HT1080 (cell line): ENCODE measurements around the gene NLRP10. TPM values are rescaled to one million over a fixed set of nuclear protein-coding genes. Genes with fewer than 3 reads are reported as not detected.

Experiments used
- small RNA-seq: library from RNA; depleted of rRNA; stranded (forward); fragments of <200 nt; gene quantifications from one replicate; pipeline ENCODE3, GENCODE V24; 2014
- total RNA-seq: library from RNA; depleted of rRNA; stranded (reverse); fragments of >200 nt; shearing (Covaris generic); gene quantifications from 2 replicates; pipeline ENCODE4 v1.2.3, GENCODE V29; 2014; rRNA removed

Gene NLRP10
- total RNA-seq, 1 experiment from 2014 or later = 0.16 TPM

Small RNAs within 50 kb of the gene (small RNA-seq; reads per million reads assigned to genes)
- gene COX6CP5 = not detected

Other genes with a start within 250 kb of the NLRP10 start
- not detected in 2 replicates for gene OR5P2, start 168.5 kb downstream of the NLRP10 start, total RNA-seq
- not detected in 2 replicates for gene OR5P3, start 134.6 kb downstream of the NLRP10 start, total RNA-seq
- gene OR10A6, start 34.2 kb downstream of the NLRP10 start, total RNA-seq = 0.02 TPM in 1 of 2 replicates, not detected in the other
- not detected in 2 replicates for gene OR10A3, start 23.7 kb downstream of the NLRP10 start, total RNA-seq
- gene EIF3F, start 21.9 kb upstream of the NLRP10 start, total RNA-seq = 399 and 560 TPM in 2 replicates
- 4.4 and 4.7 TPM in 2 replicates for gene TUB, start 115.8 kb upstream of the NLRP10 start, total RNA-seq
- not detected in 2 replicates for gene RIC3, start 203.6 kb upstream of the NLRP10 start, total RNA-seq